ENCODE data around the gene RGS14. TPM values are rescaled to one million over a fixed set of nuclear protein-coding genes. Genes with fewer than 3 reads are reported as not detected.

RGS14 gene
- total RNA-seq, 1 experiment from 2014 or later, result 11.9 TPM

- Histone ChIP-seq H3K9me3 (ENCODE audit: insufficient read depth, low read depth) (no peaks in the 10 kb centered on the region), H2AFZ (no peak overlapping the region), H4K20me1 (ENCODE audit: insufficient read depth) (no peaks in the 10 kb centered on the region), H3F3A (ENCODE audit: insufficient read depth, low read depth) (0 out of 2 replicates have a peak, but pooled peaks cover 3% of the 10 kb centered on the region), H3K27me3 (ENCODE audit: insufficient read depth, low read depth) (peaks cover 7% of the 10 kb centered on the region; the same call in 1 of the 2 replicates), H3K36me3 (ENCODE audit: low read depth) (0 out of 2 replicates have a peak, but pooled peaks cover 6% of the 10 kb centered on the region), H3K4me3 (no peak overlapping the region), H3K9me2 (ENCODE audit: insufficient read depth) (no peaks in the 10 kb centered on the region), H3K4me2 (no peak overlapping the region), H3K27ac (no peak overlapping the region), H3K4me1 (replicated peaks; ENCODE audit: insufficient read depth) (peaks cover 20% of the 10 kb centered on the region), H3K79me2 (ENCODE audit: low read depth) (peaks cover 33% of the 10 kb centered on the region)
- no peak for TF ChIP-seq EZH2 (IDR thresholded peaks at IDR 0.05; ENCODE audit: low read depth)
- no peak for TF ChIP-seq CTCF (conservative IDR thresholded peaks at IDR 0.05)
- intact Hi-C loops (cut with micrococcal nuclease; ENCODE audit: unreplicated experiment), result loop anchor here (5.0 kb wide), 1 partner anchor 39 kb away; no protein-coding TSS in a partner anchor
- no peak for DNase-seq
- ChIA-PET CTCF (no interaction called here), POLR2A (ENCODE audit: unreplicated experiment) (no interaction called here)
- BruUV-seq (replicated peaks), result no TSS peak
Measured at GRCh38 chr5:177353093-177353492, 4.6 kb upstream of the RGS14 start.

GRCh38 chr5:177354256-177354655 lies 3.5 kb upstream of the RGS14 start:
- no peak overlapping the region for H3K4me2 ChIP-seq
- H2AFZ ChIP-seq, result no peak overlapping the region
- H3K27ac ChIP-seq, result no peak overlapping the region
- intact Hi-C loops (cut with micrococcal nuclease; ENCODE audit: unreplicated experiment), result loop anchor here (5.0 kb wide), 1 partner anchor 38 kb away; no protein-coding TSS in a partner anchor
- 0 out of 2 replicates have a peak, but pooled peaks cover 1% of the 10 kb centered on the region for H3K36me3 ChIP-seq (ENCODE audit: low read depth)
- peaks cover 21% of the 10 kb centered on the region for H3K79me2 ChIP-seq (ENCODE audit: low read depth)
- H3K27me3 ChIP-seq (ENCODE audit: insufficient read depth, low read depth), result peaks cover 10% of the 10 kb centered on the region; the same call in 1 of the 2 replicates
- no peak for DNase-seq
- no TSS peak for BruUV-seq (replicated peaks)
- CTCF ChIA-PET, result no interaction called here
- H4K20me1 ChIP-seq (ENCODE audit: insufficient read depth), result no peaks in the 10 kb centered on the region
- H3K4me1 ChIP-seq (replicated peaks; ENCODE audit: insufficient read depth), result peaks cover 16% of the 10 kb centered on the region
- H3F3A ChIP-seq (ENCODE audit: insufficient read depth, low read depth), result 0 out of 2 replicates have a peak, but pooled peaks cover 3% of the 10 kb centered on the region
- POLR2A ChIA-PET (ENCODE audit: unreplicated experiment), result no interaction called here
- H3K4me3 ChIP-seq, result no peak overlapping the region
- no peaks in the 10 kb centered on the region for H3K9me2 ChIP-seq (ENCODE audit: insufficient read depth)
- no peaks in the 10 kb centered on the region for H3K9me3 ChIP-seq (ENCODE audit: insufficient read depth, low read depth)
- TF ChIP-seq CTCF (conservative IDR thresholded peaks at IDR 0.05) (no peak), EZH2 (IDR thresholded peaks at IDR 0.05; ENCODE audit: low read depth) (no peak)

GRCh38 chr5:177354711-177355110 lies 3.0 kb upstream of the RGS14 start:
- H3K4me2 ChIP-seq, result no peak overlapping the region
- intact Hi-C loops (cut with micrococcal nuclease; ENCODE audit: unreplicated experiment), result loop anchor here (5.0 kb wide), 1 partner anchor 38 kb away; no protein-coding TSS in a partner anchor

More at GRCh38 chr5:177354711-177355110, 3.0 kb upstream of the RGS14 start:
- Histone ChIP-seq H2AFZ (no peak overlapping the region), H3K27me3 (ENCODE audit: insufficient read depth, low read depth) (peaks cover 14% of the 10 kb centered on the region; the same call in 1 of the 2 replicates), H3K4me3 (no peak overlapping the region), H3F3A (ENCODE audit: insufficient read depth, low read depth) (0 out of 2 replicates have a peak, but pooled peaks cover 3% of the 10 kb centered on the region), H3K27ac (no peak overlapping the region), H3K79me2 (ENCODE audit: low read depth) (peaks cover 17% of the 10 kb centered on the region), H3K4me1 (replicated peaks; ENCODE audit: insufficient read depth) (peaks cover 13% of the 10 kb centered on the region), H3K9me2 (ENCODE audit: insufficient read depth) (no peaks in the 10 kb centered on the region), H3K36me3 (ENCODE audit: low read depth) (no peaks in the 10 kb centered on the region), H3K9me3 (ENCODE audit: insufficient read depth, low read depth) (no peaks in the 10 kb centered on the region), H4K20me1 (ENCODE audit: insufficient read depth) (no peaks in the 10 kb centered on the region)
- ChIA-PET CTCF (no interaction called here), POLR2A (ENCODE audit: unreplicated experiment) (no interaction called here)
- DNase-seq, result no peak
- TF ChIP-seq CTCF (conservative IDR thresholded peaks at IDR 0.05) (no peak), EZH2 (IDR thresholded peaks at IDR 0.05; ENCODE audit: low read depth) (no peak)
- BruUV-seq (replicated peaks), result no TSS peak

Measured in PC-9 (cell line).